ENCODE data around the gene GOT1. TPM values are rescaled to one million over a fixed set of nuclear protein-coding genes. Genes with fewer than 3 reads are reported as not detected.

The GOT1 gene
- total and polyA plus RNA-seq, 2 of the 8 experiments (the other 6 are each of a cell fraction or from before 2014, with no cell fraction given) = 16.7 to 47.0 TPM

DNA sequence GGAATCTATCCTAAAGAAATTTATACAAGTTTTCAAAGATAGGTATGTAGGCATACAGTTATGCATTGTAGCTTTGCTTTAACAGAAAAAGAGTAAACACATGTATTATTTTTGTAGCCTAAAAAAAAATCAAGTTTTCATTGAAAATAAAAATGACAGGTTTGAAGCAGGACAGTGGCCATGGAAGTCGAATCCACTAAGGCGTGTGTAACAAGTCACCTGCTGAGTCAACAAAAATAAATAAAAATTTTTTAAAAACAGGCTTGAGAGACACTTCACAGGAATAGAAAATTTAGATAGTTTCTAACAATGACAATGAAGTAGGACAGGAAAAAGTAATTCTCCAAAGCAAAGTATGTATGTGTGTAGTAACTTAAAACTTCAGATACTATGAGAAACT, 8.5 kb upstream of the GOT1 start (continued):
- TF ChIP-seq, protein P1, sequence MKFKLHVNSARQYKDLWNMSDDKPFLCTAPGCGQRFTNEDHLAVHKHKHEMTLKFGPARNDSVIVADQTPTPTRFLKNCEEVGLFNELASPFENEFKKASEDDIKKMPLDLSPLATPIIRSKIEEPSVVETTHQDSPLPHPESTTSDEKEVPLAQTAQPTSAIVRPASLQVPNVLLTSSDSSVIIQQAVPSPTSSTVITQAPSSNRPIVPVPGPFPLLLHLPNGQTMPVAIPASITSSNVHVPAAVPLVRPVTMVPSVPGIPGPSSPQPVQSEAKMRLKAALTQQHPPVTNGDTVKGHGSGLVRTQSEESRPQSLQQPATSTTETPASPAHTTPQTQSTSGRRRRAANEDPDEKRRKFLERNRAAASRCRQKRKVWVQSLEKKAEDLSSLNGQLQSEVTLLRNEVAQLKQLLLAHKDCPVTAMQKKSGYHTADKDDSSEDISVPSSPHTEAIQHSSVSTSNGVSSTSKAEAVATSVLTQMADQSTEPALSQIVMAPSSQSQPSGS (IDR thresholded peaks at IDR 0.05; ENCODE audit: low read length) = no peak
- TF ChIP-seq, protein P2, sequence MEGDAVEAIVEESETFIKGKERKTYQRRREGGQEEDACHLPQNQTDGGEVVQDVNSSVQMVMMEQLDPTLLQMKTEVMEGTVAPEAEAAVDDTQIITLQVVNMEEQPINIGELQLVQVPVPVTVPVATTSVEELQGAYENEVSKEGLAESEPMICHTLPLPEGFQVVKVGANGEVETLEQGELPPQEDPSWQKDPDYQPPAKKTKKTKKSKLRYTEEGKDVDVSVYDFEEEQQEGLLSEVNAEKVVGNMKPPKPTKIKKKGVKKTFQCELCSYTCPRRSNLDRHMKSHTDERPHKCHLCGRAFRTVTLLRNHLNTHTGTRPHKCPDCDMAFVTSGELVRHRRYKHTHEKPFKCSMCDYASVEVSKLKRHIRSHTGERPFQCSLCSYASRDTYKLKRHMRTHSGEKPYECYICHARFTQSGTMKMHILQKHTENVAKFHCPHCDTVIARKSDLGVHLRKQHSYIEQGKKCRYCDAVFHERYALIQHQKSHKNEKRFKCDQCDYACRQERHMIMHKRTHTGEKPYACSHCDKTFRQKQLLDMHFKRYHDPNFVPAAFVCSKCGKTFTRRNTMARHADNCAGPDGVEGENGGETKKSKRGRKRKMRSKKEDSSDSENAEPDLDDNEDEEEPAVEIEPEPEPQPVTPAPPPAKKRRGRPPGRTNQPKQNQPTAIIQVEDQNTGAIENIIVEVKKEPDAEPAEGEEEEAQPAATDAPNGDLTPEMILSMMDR (IDR thresholded peaks at IDR 0.05; ENCODE audit: control extremely low read depth in 1 of 3, insufficient read depth in 1 of 3, low read depth in 1 of 3, low read length in 3 of 3) = no peak
- no peak for TF ChIP-seq BRCA1 (IDR thresholded peaks at IDR 0.05; ENCODE audit: low read depth, low read length)
- TF ChIP-seq CHD2 (IDR thresholded peaks at IDR 0.05; ENCODE audit: low read length) = no peak
- TF ChIP-seq PHF8 (conservative IDR thresholded peaks at IDR 0.05; ENCODE audit: low read depth, low read length) = no peak
- no peak for TF ChIP-seq CBX5 (IDR thresholded peaks at IDR 0.05; ENCODE audit: low read depth, low read length)
- no peak for TF ChIP-seq TCF12 (IDR thresholded peaks at IDR 0.05; ENCODE audit: low read depth, low read length)
- no peak for TF ChIP-seq KDM1A (IDR thresholded peaks at IDR 0.05; ENCODE audit: borderline replicate concordance, low read length)

All from H1 (cell line).